Measurements from ENCODE around the gene LSR. TPM values are rescaled to one million over a fixed set of nuclear protein-coding genes. Genes with fewer than 3 reads are reported as not detected.

Gene LSR
- total and polyA plus RNA-seq, 2 donors (not counting 1 experiment from before 2014, with no cell fraction given), result 37.2 to 45.3 TPM

DNA sequence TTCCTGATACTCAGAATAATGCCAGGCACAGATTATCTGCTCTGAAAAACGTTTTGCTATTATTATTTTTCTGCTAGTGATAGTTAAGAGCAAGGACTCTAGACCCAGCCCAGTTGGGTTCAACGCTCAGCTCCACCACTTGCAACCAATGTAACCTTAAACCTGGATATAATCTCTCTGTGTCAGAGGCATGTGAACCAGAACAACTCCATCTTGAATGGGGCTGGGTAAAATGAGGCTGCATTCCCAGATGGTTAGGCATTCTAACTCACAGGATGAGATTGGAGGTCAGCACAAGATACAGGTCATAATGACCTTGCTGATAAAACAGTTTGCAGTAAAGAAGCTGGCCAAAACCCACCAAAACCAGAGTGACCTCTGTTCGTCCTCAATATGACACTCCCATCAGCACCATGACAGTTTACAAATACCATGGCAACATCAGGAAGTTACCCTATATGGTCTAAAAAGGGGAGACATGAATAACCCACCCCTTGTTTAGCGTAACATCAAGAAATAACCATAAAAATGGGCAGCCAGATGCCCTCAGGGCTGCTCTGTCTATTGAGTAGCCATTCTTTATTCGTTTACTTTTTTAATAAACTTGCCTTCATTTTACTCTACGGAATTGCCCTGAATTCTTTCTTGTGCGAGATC is 33.9 kb upstream of the LSR start:
- H3K9ac ChIP-seq (ENCODE audit: low read length), result no peak overlapping the region

More for the DNA sequence above, 33.9 kb upstream of the LSR start:
- Histone ChIP-seq H3K36me3 (replicated peaks in 1 of 2; ENCODE audit: control extremely low read depth in 1 of 2, control insufficient read depth in 1 of 2, extremely low read depth in 1 of 2, insufficient read depth in 2 of 2, low read length in 1 of 2) (no peaks in the 10 kb centered on the region), H3K79me2 (ENCODE audit: control insufficient read depth, insufficient read depth, low read length) (no peaks in the 10 kb centered on the region), H3K4me3 (ENCODE audit: control extremely low read depth in 1 of 5, extremely low read depth in 1 of 5, insufficient read depth in 1 of 5, low read depth in 2 of 5, low read length in 4 of 5) (no peak overlapping the region), H4K20me1 (ENCODE audit: control insufficient read depth, insufficient read depth, low read length, poor library complexity, severe bottlenecking) (no peaks in the 10 kb centered on the region), H3K27ac (ENCODE audit: low read length in 2 of 2) (peak overlapping the region; percentile 93 to 99), H3K27me3 (replicated peaks in 1 of 4; ENCODE audit: control extremely low read depth in 1 of 4, control insufficient read depth in 3 of 4, insufficient read depth in 4 of 4, low read length in 3 of 4) (no peaks in the 10 kb centered on the region), H3K9me3 (ENCODE audit: control extremely low read depth in 1 of 3, control insufficient read depth in 2 of 3, insufficient read depth in 1 of 3, low read length in 2 of 3) (peaks cover 0 to 4% (median 0%) of the 10 kb centered on the region in 3 donors), H3K4me1 (ENCODE audit: control insufficient read depth in 2 of 2, insufficient read depth in 2 of 2, low read length in 2 of 2) (peaks cover 69 to 72% of the 10 kb centered on the region in 2 donors), H2AFZ (ENCODE audit: insufficient read depth, low read depth, low read length, poor library complexity, severe bottlenecking) (no peak overlapping the region), H3K4me2 (replicated peaks; ENCODE audit: low read depth, low read length, poor library complexity, severe bottlenecking) (peak overlapping the region; percentile 58)
- Mint-ChIP-seq H3K4me1 (peaks cover 63% of the 10 kb centered on the region), H3K27me3 (no peaks in the 10 kb centered on the region), H3K9me3 (ENCODE audit: insufficient read depth) (peaks cover 2% of the 10 kb centered on the region), H3K27ac (peak overlapping the region; percentile 98), H3K4me3 (peak overlapping the region; percentile 34)
- 100% methylated on average over 1 of the region's 7 CpGs for WGBS (ENCODE audit: insufficient coverage)
- intact Hi-C loops (cut with micrococcal nuclease), result loop anchor here (1.0 to 5.0 kb wide), 7 partner anchors 9 to 132 kb away; partner anchors contain the start of genes FFAR1, FXYD5 and USF2
- ChIA-PET CTCF (interaction anchor here (0.6 to 4.4 kb wide), 9 partner anchors 14 to 148 kb away, joined by 3 to 64 read pairs (median 6); partner anchors contain the start of genes FXYD5, FXYD7 and LGI4), POLR2A (interaction anchor here (0.5 to 2.8 kb wide), 7 partner anchors 9 to 428 kb away, joined by 4 to 11 read pairs (median 6); partner anchors contain the start of gene FXYD7)
- DNase-seq (no peak), ATAC-seq (ENCODE audit: low read depth) (no peak)
- no peak for TF ChIP-seq EZH2 (IDR thresholded peaks at IDR 0.05; ENCODE audit: borderline replicate concordance, insufficient read depth, low read depth, low read length, poor library complexity, severe bottlenecking)
- TF ChIP-seq, protein P1, sequence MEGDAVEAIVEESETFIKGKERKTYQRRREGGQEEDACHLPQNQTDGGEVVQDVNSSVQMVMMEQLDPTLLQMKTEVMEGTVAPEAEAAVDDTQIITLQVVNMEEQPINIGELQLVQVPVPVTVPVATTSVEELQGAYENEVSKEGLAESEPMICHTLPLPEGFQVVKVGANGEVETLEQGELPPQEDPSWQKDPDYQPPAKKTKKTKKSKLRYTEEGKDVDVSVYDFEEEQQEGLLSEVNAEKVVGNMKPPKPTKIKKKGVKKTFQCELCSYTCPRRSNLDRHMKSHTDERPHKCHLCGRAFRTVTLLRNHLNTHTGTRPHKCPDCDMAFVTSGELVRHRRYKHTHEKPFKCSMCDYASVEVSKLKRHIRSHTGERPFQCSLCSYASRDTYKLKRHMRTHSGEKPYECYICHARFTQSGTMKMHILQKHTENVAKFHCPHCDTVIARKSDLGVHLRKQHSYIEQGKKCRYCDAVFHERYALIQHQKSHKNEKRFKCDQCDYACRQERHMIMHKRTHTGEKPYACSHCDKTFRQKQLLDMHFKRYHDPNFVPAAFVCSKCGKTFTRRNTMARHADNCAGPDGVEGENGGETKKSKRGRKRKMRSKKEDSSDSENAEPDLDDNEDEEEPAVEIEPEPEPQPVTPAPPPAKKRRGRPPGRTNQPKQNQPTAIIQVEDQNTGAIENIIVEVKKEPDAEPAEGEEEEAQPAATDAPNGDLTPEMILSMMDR (IDR thresholded peaks at IDR 0.05), result no peak
